GM21737 (cell line): ENCODE results near the gene ACER1.

Source experiments
- ATAC-seq: cut with Tn5 transposase; IDR thresholded peaks from one replicate; pipeline ENCODE4 v1.9.1; 2021; ENCODE audit warnings: mild to moderate bottlenecking, moderate library complexity; ENCODE audit not compliant: unreplicated experiment

Gene ACER1

GRCh38 chr19:6269101-6269886 is 64.1 kb downstream of the ACER1 start:
- ATAC-seq = no peak

GRCh38 chr19:6268382-6268771 is 65.0 kb downstream of the ACER1 start:
- ATAC-seq = no peak

DNA sequence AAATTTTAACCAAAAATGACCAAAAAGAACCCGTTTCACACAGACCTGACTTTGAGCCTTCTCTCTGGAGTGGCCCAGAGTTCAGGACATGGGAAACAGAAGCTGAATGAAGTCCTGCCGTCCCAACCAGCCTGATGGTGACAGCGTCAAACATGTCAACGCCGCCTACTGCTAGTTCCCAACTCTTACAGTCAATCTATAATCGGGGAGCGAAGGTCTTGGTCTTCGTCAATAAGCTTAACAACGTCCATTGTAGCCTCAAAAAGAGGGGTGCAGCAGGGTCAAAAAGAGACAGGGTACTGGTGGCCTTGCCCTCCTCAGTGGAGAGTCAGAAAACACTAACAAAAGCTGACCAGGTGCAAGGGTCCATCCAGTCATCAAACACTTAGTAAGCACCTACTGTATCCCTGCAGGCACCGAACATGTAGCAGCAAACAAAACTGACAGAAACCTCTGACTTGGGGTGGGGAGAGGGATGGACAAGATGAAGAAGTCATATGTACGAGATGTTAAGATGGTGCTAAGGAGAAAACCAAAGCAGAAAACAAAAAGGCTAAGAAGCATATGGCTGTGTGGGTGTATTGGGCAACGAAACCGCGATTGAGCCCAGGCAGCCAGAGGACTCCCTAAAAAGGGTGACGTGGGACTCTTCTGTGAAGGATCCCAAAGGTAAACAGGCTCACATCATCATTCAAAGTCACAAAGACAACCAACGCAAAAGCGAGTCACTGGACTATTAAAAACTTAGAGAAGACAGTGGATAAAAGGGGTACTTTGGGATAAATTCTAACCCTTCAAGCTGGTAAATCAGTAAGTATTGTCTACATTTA is 65.6 kb downstream of the ACER1 start:
- ATAC-seq = no peak

- ATAC-seq = no peak
These were observed 68.6 kb downstream of the ACER1 start for GRCh38 chr19:6264803-6265202.

GRCh38 chr19:6263735-6264444 is 69.5 kb downstream of the ACER1 start:
- no peak for ATAC-seq

- no peak for ATAC-seq
These were observed 70.1 kb downstream of the ACER1 start for GRCh38 chr19:6263306-6263705.

DNA sequence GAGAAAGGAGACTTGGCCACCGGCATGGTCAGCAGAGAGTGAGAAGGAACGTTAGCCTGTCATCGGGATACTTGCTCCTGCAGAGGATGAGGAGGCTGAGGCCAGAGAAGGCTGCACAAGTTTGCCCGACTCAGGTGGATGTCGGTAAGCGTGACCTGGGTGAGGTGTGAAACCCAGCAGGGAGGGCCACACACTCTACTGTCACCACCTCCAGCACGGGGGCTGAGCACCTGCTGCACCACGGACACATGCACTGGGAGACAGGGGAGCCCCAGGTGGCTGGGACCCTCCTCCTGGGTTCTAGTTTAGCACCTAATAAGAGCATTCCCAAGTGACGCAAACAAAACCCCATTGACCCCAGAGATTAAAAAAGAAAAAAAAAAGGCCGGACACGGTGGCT is 70.9 kb downstream of the ACER1 start:
- no peak for ATAC-seq

GRCh38 chr19:6261883-6262282 is 71.5 kb downstream of the ACER1 start:
- ATAC-seq = no peak

GRCh38 chr19:6260912-6261650 is 72.3 kb downstream of the ACER1 start:
- no peak for ATAC-seq

GRCh38 chr19:6260376-6260775 is 73.0 kb downstream of the ACER1 start:
- no peak for ATAC-seq

DNA sequence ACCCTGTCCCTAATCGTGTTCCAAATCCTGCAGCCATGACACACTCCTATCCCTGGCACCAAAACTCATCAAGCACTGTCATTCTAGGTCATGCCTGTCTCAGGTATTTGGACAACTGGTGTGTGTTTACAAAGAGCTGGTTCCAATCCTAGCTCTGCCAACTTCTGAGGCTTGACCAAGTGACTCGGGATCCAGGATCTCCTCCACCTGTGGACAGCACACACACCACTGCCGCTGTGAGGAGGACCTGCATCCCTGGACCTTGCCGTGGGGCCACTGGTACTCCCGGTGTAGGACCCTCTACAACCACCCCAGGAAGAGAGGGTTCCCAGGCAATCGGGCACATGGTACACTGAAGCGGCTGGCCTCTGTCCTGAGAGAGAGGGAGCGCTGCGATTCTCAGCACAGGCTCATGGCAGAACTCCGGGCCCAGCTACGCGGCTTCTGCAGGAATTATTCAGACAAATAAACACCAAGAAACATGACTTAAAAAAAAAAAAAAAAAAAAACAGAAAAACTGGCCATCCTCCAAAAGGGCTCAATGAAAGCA is 74.0 kb downstream of the ACER1 start:
- ATAC-seq = no peak

GRCh38 chr19:6258812-6259311 is 74.5 kb downstream of the ACER1 start:
- ATAC-seq = no peak
